Stimulated activated naive B cell treated with anti-CD40 and anti-IgM and Interleukin-4, amounts not matched to agents 10 μg/mL and 1 μg/mL and 100 μg/mL, for 72 hours (primary cell): ENCODE measurements around the gene ESD.

Experiments used
- ATAC-seq, 2 donors: fragments of 150-1000 bp; cut with Tn5 transposase; replicated peaks; 2 replicates each; pipeline ENCODE4 v1.10.0; 2021; ENCODE audit warnings: moderate library complexity in 1 of 2
- DNase-seq: peaks from one replicate; pipeline ENCODE4 v3.0.0; 2021
- H3K27ac Mint-ChIP-seq: one replicate; pipeline ENCODE4 v1.8.0; 2022; ENCODE audit warnings: mild to moderate bottlenecking, mixed read lengths
- H3K27me3 Mint-ChIP-seq, 2 donors: one replicate each; pipeline ENCODE4 v1.8.0; 2022; ENCODE audit warnings: mixed read lengths in 2 of 2
- H3K36me3 Mint-ChIP-seq, 2 donors: one replicate each; pipeline ENCODE4 v1.8.0; 2022; ENCODE audit warnings: mixed read lengths in 2 of 2, mild to moderate bottlenecking in 1 of 2
- H3K4me1 Mint-ChIP-seq, 2 donors: one replicate each; pipeline ENCODE4 v1.8.0; 2022; ENCODE audit warnings: mixed read lengths in 2 of 2, mild to moderate bottlenecking in 1 of 2
- H3K4me3 Mint-ChIP-seq, 2 donors: one replicate each; pipeline ENCODE4 v1.8.0; 2022; ENCODE audit warnings: mild to moderate bottlenecking in 2 of 2, mixed read lengths in 2 of 2, moderate library complexity in 1 of 2
- H3K9me3 Mint-ChIP-seq, 2 donors: one replicate each; pipeline ENCODE4 v1.8.0; 2022; ENCODE audit warnings: mixed read lengths in 2 of 2, mild to moderate bottlenecking in 1 of 2

The ESD gene

GRCh38 chr13:46747031-46747820 lies 49.7 kb downstream of the ESD start:
- no peaks in the 10 kb centered on the region for H3K27me3 Mint-ChIP-seq
- DNase-seq (no peak), ATAC-seq (no peak)
- H3K27ac Mint-ChIP-seq: no peak overlapping the region
- no peak overlapping the region for H3K4me3 Mint-ChIP-seq
- peaks cover 48 to 79% of the 10 kb centered on the region in 2 donors for H3K36me3 Mint-ChIP-seq
- peaks cover 11 to 18% of the 10 kb centered on the region in 2 donors for H3K4me1 Mint-ChIP-seq
- H3K9me3 Mint-ChIP-seq: no peaks in the 10 kb centered on the region

GRCh38 chr13:46745706-46746105 lies 51.3 kb downstream of the ESD start:
- Mint-ChIP-seq H3K4me1 (peaks cover 0 to 6% of the 10 kb centered on the region in 2 donors), H3K27me3 (no peaks in the 10 kb centered on the region), H3K9me3 (no peaks in the 10 kb centered on the region), H3K4me3 (no peak overlapping the region), H3K36me3 (peaks cover 48 to 80% of the 10 kb centered on the region in 2 donors), H3K27ac (no peak overlapping the region)
- no peak for ATAC-seq
- no peak for DNase-seq

- peaks cover 43 to 75% of the 10 kb centered on the region in 2 donors for H3K36me3 Mint-ChIP-seq
- no peak for DNase-seq
These were observed 51.9 kb downstream of the ESD start for GRCh38 chr13:46745062-46745461.

GRCh38 chr13:46743191-46743590 lies 53.8 kb downstream of the ESD start:
- Mint-ChIP-seq H3K27ac (no peak overlapping the region), H3K27me3 (no peaks in the 10 kb centered on the region), H3K9me3 (no peaks in the 10 kb centered on the region), H3K4me3 (no peak overlapping the region), H3K4me1 (peaks cover 0 to 2% of the 10 kb centered on the region in 2 donors), H3K36me3 (peaks cover 31 to 64% of the 10 kb centered on the region in 2 donors)
- ATAC-seq: no peak
- DNase-seq: no peak

More at GRCh38 chr13:46745062-46745461, 51.9 kb downstream of the ESD start:
- no peak for ATAC-seq
- H3K4me1 Mint-ChIP-seq: peaks cover 0 to 5% of the 10 kb centered on the region in 2 donors
- H3K27me3 Mint-ChIP-seq: no peaks in the 10 kb centered on the region
- no peak overlapping the region for H3K4me3 Mint-ChIP-seq
- no peak overlapping the region for H3K27ac Mint-ChIP-seq
- no peaks in the 10 kb centered on the region for H3K9me3 Mint-ChIP-seq

- Mint-ChIP-seq H3K4me1 (no peaks in the 10 kb centered on the region), H3K27me3 (no peaks in the 10 kb centered on the region), H3K36me3 (peaks cover 16 to 40% of the 10 kb centered on the region in 2 donors), H3K4me3 (no peak overlapping the region), H3K9me3 (no peaks in the 10 kb centered on the region), H3K27ac (no peak overlapping the region)
- ATAC-seq (no peak), DNase-seq (no peak)
These were observed 57.4 kb downstream of the ESD start for GRCh38 chr13:46739447-46740098.

GRCh38 chr13:46738766-46739165 lies 58.2 kb downstream of the ESD start:
- Mint-ChIP-seq H3K4me1 (no peaks in the 10 kb centered on the region), H3K27ac (no peak overlapping the region), H3K36me3 (peaks cover 16 to 33% of the 10 kb centered on the region in 2 donors), H3K27me3 (no peaks in the 10 kb centered on the region), H3K9me3 (no peaks in the 10 kb centered on the region), H3K4me3 (no peak overlapping the region)
- no peak for ATAC-seq
- DNase-seq: no peak

GRCh38 chr13:46738055-46738454 lies 58.9 kb downstream of the ESD start:
- Mint-ChIP-seq H3K27ac (no peak overlapping the region), H3K9me3 (no peaks in the 10 kb centered on the region), H3K4me3 (no peak overlapping the region), H3K27me3 (no peaks in the 10 kb centered on the region), H3K4me1 (no peaks in the 10 kb centered on the region), H3K36me3 (peaks cover 16 to 29% of the 10 kb centered on the region in 2 donors)
- no peak for ATAC-seq
- no peak for DNase-seq

GRCh38 chr13:46736541-46737310 lies 60.2 kb downstream of the ESD start:
- no peaks in the 10 kb centered on the region for H3K4me1 Mint-ChIP-seq
- no peak for ATAC-seq
- no peaks in the 10 kb centered on the region for H3K27me3 Mint-ChIP-seq
- no peak overlapping the region for H3K27ac Mint-ChIP-seq
- H3K4me3 Mint-ChIP-seq: no peak overlapping the region
- H3K36me3 Mint-ChIP-seq: peaks cover 16 to 30% of the 10 kb centered on the region in 2 donors
- no peaks in the 10 kb centered on the region for H3K9me3 Mint-ChIP-seq
- no peak for DNase-seq

- H3K27me3 Mint-ChIP-seq: no peaks in the 10 kb centered on the region
- H3K27ac Mint-ChIP-seq: no peak overlapping the region
- peaks cover 17 to 28% of the 10 kb centered on the region in 2 donors for H3K36me3 Mint-ChIP-seq
- H3K4me1 Mint-ChIP-seq: no peaks in the 10 kb centered on the region
- DNase-seq (no peak), ATAC-seq (no peak)
- no peak overlapping the region for H3K4me3 Mint-ChIP-seq
- no peaks in the 10 kb centered on the region for H3K9me3 Mint-ChIP-seq
These were observed 61.5 kb downstream of the ESD start for GRCh38 chr13:46735425-46735824.

- Mint-ChIP-seq H3K4me1 (peaks cover 0 to 2% of the 10 kb centered on the region in 2 donors), H3K4me3 (no peak overlapping the region), H3K27ac (no peak overlapping the region), H3K27me3 (no peaks in the 10 kb centered on the region), H3K36me3 (peaks cover 34 to 57% of the 10 kb centered on the region in 2 donors), H3K9me3 (no peaks in the 10 kb centered on the region)
- ATAC-seq (no peak), DNase-seq (no peak)
These were observed 65.4 kb downstream of the ESD start for GRCh38 chr13:46731535-46731934.

- H3K9me3 Mint-ChIP-seq: no peaks in the 10 kb centered on the region
- H3K36me3 Mint-ChIP-seq: peaks cover 43 to 68% of the 10 kb centered on the region in 2 donors
- no peak overlapping the region for H3K4me3 Mint-ChIP-seq
- no peaks in the 10 kb centered on the region for H3K27me3 Mint-ChIP-seq
- H3K4me1 Mint-ChIP-seq: peaks cover 0 to 2% of the 10 kb centered on the region in 2 donors
- no peak overlapping the region for H3K27ac Mint-ChIP-seq
- ATAC-seq: peak; percentile 43 to 51
- no peak for DNase-seq
These were observed 68.2 kb downstream of the ESD start for GRCh38 chr13:46728777-46729176.

GRCh38 chr13:46726347-46726746 lies 70.6 kb downstream of the ESD start:
- H3K27ac Mint-ChIP-seq: no peak overlapping the region
- no peak overlapping the region for H3K4me3 Mint-ChIP-seq

More at GRCh38 chr13:46726347-46726746, 70.6 kb downstream of the ESD start:
- Mint-ChIP-seq H3K27me3 (no peaks in the 10 kb centered on the region), H3K4me1 (peaks cover 0 to 3% of the 10 kb centered on the region in 2 donors), H3K9me3 (no peaks in the 10 kb centered on the region), H3K36me3 (peaks cover 45 to 66% of the 10 kb centered on the region in 2 donors)
- DNase-seq (no peak), ATAC-seq (no peak)
